Kidney glomerular epithelial cell (primary cell): Measurements from ENCODE around the gene CD2.

Source experiments
- DNase-seq: peaks from one replicate; lab custom pipeline; 2025; lab: John Stamatoyannopoulos, UW

Gene CD2

DNA sequence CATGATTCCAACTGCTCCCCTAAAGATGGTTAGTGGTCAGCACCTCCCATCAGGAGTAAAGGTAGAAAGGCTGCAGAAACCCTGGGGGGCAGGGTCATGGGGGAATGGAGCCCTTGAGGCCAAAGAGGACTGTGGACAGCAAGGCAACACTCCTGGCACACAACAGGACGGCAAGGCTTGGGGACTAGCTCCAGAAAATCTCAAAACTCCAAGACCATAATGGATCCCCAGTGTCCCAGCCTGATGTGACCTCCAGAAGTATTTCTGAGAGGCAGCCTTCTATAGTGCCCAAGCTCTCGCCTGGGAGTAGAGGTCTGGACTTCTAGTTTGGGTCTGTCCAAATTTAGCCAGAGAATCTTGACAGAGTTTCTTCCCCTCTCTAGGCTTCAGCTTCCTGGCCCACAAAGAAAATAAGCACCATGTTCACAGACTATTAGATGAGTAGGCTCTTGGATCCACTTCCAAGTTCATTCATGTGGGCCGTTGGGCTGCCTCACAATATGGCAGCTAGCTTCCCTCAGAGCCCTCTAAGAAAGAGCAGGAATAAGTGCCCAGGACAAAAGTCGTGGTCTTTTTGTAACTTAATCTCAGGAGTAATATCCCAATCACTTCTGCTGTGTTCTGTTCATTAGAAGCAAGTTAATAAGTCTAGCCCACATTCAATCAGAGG, 6.9 kb downstream of the CD2 start:
- no peak for DNase-seq

DNA sequence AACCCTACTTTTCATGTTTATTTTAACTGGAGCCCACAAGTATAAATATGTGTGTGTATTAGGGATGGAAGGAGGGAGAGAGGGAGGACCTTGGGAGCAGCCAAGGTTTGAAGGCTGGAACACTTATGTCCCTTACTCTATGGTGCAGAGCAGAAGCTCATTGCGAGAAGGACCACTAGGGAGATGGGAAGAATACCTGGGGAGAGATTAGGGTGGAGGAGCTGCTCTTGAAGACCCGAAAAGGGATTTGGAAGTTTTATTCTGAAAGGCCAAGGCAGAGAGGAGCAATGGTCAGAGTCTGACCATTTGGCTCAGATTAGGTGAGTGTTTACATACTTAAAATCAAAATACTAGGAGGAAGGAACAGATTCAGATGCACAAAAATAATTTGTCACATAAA, 8.1 kb downstream of the CD2 start:
- no peak for DNase-seq

GRCh38 chr1:116762781-116763115, 8.5 kb downstream of the CD2 start:
- no peak for DNase-seq

- DNase-seq: no peak
These were observed 9.0 kb downstream of the CD2 start for GRCh38 chr1:116763116-116763786.

GRCh38 chr1:116763787-116764465, 9.7 kb downstream of the CD2 start:
- no peak for DNase-seq

DNA sequence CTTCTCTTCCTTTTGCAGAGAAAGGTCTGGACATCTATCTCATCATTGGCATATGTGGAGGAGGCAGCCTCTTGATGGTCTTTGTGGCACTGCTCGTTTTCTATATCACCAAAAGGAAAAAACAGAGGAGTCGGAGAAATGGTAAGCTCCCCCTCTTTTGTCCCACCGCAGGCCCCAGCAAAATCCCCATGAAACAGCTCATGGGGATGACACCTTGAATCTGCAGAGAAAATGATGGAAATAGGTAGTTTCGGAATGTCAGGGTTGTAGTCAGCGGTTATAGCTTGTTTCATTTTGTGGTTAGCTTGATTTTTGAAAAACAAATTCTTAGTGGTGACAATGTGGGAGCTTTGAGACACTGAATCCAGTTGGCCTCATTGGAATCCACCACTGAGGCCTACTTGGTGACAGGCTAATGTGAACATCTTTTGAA, 10.3 kb downstream of the CD2 start:
- no peak for DNase-seq

GRCh38 chr1:116764906-116765862, 11.0 kb downstream of the CD2 start:
- DNase-seq: no peak

- DNase-seq: no peak
These were observed 11.7 kb downstream of the CD2 start for GRCh38 chr1:116765962-116766361.

- DNase-seq: no peak
These were observed 12.6 kb downstream of the CD2 start for GRCh38 chr1:116766616-116767469.

DNA sequence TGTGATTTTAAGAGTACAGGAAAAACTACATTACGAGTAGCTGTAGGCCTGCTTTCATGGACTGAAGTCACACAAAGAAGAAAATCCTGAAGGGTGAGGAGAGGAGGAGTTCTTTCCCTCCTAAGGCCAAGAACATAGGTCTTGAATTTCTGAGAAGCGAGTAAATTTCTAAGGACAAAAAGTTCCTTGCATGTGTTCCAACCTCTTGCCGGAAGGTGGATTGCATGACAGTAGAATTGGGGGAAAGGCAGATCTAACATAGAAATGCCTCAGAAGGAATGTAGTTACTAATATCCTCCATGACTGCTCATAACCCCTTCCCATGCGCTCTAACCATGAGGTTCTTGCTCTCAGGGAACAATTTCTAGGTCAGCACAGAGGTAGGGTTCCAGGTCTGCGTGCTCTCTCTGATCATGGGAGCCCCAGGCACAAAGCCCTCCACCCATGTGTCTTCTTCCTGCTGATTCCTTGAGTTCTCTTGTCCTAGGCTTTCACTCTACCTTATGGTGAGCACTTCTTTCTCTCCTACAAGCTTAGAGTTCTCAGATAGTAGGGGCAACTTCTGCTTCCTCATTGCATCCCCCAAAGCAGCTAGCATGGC, 13.7 kb downstream of the CD2 start:
- DNase-seq: no peak

GRCh38 chr1:116768416-116769103, 14.3 kb downstream of the CD2 start:
- no peak for DNase-seq

DNA sequence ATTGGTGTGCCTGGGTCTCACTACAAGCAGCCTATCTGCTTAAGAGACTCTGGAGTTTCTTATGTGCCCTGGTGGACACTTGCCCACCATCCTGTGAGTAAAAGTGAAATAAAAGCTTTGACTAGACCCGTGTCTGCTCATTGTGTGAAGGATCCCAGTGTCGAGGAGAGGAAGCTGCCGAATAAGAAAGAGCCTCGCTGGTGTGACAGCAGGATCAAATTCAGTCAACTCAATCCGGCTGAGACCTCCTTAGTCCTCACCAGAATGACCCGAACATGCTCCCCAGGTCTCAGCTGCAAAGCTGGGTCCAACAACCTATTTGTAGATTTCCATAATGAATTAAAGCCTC, 14.8 kb downstream of the CD2 start:
- DNase-seq: no peak

GRCh38 chr1:116769561-116769977, 15.3 kb downstream of the CD2 start:
- no peak for DNase-seq

DNA sequence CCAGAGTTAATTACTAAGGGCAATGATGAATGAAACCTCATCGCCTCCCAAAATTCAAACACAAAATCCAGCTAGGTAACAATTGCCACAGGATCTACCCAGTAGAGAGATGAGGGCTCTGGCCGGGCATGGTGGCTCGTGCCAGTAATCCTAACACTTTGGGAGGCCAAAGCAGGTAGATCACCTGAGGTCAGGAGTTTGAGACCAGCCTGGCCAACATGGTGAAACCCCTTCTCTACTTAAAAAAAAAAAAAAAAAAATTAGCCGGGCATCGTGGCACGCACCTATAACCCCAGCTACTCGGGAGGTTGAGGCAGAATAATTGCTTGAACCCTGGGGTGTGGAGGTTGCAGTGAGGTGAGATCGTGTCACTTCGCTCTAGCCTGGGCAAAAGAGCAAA, 15.8 kb downstream of the CD2 start:
- no peak for DNase-seq

GRCh38 chr1:116770625-116771024, 16.4 kb downstream of the CD2 start:
- DNase-seq: no peak

DNA sequence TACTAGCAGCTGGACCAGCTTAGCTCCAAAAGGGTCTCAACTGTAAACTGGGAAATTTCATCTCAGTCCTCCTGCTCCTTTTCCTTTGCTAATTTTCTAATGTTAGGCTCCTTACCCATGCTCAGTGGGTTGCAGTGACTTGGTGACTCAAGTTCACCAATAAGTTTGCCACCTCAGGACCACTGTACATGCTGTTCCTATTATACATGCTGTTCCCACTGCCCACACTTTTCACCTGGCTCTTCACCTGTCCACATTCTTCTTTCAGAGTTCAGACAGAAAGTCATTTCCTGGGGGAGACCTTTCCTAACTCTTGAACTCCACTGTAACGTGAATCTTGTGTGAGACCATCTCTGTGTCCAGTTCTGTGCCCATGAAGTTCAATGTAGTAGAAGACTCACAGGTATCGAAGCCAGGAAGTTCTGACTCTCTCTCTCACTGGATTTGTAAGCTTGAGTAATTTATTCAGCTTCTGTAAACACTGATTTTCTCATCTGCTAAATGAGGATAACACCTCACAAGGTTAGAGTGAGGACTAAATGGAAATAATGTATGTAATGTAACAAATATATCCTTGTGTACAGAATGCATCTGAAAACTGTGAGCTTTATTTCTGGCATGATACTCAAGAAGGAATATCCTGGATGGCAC, 17.9 kb downstream of the CD2 start:
- no peak for DNase-seq

GRCh38 chr1:116772648-116773045, 18.4 kb downstream of the CD2 start:
- DNase-seq: no peak

- no peak for DNase-seq
These were observed 21.0 kb downstream of the CD2 start for GRCh38 chr1:116775116-116775752.
